GM12875 (cell line): ENCODE measurements around the gene MAML2.

Experiments used
- H3K4me3 ChIP-seq: one replicate; pipeline ENCODE4 v1.5.1; 2011; ENCODE audit warnings: low read depth, low read length, control low read depth
- CTCF ChIP-seq: IDR thresholded peaks from 2 replicates; pipeline ENCODE4 v1.5.1; 2011; ENCODE audit warnings: low read depth, mild to moderate bottlenecking, control low read depth, inconsistent platforms, low read length, moderate library complexity, borderline replicate concordance; ENCODE audit not compliant: insufficient read depth

The MAML2 gene

GRCh38 chr11:95937358-95937757 lies 405.6 kb downstream of the MAML2 start:
- no peak overlapping the region for H3K4me3 ChIP-seq
- no peak for TF ChIP-seq CTCF

GRCh38 chr11:95933594-95933993 lies 409.4 kb downstream of the MAML2 start:
- no peak for TF ChIP-seq CTCF
- H3K4me3 ChIP-seq: no peak overlapping the region

GRCh38 chr11:95931916-95932315 lies 411.1 kb downstream of the MAML2 start:
- TF ChIP-seq CTCF: no peak
- H3K4me3 ChIP-seq: no peak overlapping the region

DNA sequence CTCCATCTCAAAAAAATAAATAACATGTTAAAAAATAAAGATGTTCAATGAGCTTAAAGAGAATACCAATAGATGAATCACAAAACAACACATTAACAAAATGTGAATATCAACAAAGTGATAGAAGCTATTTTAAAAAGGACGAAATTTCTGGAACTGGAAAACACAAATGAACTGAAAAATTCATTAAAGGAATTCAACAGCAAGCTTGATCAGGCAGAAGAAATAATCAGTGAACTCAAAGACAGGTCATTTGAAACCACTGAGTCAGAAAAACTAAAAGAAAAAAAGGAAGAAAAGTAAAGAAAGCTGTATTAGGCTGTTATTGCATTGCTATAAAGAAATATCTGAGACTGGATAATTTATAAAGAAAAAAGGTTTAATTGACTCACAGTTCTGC lies 412.0 kb downstream of the MAML2 start:
- no peak for TF ChIP-seq CTCF
- H3K4me3 ChIP-seq: no peak overlapping the region

DNA sequence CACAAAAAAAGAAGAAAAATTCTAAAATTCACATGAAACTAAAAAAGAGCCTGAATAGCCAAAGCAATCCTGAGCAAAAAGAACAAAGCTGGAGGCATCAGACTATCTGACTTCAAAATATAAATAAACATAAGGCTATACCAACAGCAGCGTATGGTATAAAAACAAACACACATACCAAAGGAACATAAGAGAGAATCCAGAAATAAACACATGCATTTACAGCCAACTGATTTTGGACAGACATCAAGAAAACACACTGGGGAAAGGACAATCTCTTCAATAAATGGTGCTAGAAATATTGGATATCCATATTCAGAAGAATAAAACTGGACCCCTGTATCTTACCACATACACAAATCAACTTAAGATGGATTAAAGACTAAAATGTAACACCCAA lies 416.3 kb downstream of the MAML2 start:
- TF ChIP-seq CTCF: no peak
- H3K4me3 ChIP-seq: no peak overlapping the region
